GM21381 (cell line): ENCODE results near the gene OSBPL9.
A peak's percentile ranks its signal among the peaks of the same experiment; 100 is the strongest.

Source experiments
- ATAC-seq: cut with Tn5 transposase; IDR thresholded peaks from one replicate; pipeline ENCODE4 v1.9.1; 2021; ENCODE audit warnings: mild to moderate bottlenecking, moderate library complexity; ENCODE audit not compliant: unreplicated experiment

Gene OSBPL9, protein sequence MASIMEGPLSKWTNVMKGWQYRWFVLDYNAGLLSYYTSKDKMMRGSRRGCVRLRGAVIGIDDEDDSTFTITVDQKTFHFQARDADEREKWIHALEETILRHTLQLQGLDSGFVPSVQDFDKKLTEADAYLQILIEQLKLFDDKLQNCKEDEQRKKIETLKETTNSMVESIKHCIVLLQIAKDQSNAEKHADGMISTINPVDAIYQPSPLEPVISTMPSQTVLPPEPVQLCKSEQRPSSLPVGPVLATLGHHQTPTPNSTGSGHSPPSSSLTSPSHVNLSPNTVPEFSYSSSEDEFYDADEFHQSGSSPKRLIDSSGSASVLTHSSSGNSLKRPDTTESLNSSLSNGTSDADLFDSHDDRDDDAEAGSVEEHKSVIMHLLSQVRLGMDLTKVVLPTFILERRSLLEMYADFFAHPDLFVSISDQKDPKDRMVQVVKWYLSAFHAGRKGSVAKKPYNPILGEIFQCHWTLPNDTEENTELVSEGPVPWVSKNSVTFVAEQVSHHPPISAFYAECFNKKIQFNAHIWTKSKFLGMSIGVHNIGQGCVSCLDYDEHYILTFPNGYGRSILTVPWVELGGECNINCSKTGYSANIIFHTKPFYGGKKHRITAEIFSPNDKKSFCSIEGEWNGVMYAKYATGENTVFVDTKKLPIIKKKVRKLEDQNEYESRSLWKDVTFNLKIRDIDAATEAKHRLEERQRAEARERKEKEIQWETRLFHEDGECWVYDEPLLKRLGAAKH

DNA sequence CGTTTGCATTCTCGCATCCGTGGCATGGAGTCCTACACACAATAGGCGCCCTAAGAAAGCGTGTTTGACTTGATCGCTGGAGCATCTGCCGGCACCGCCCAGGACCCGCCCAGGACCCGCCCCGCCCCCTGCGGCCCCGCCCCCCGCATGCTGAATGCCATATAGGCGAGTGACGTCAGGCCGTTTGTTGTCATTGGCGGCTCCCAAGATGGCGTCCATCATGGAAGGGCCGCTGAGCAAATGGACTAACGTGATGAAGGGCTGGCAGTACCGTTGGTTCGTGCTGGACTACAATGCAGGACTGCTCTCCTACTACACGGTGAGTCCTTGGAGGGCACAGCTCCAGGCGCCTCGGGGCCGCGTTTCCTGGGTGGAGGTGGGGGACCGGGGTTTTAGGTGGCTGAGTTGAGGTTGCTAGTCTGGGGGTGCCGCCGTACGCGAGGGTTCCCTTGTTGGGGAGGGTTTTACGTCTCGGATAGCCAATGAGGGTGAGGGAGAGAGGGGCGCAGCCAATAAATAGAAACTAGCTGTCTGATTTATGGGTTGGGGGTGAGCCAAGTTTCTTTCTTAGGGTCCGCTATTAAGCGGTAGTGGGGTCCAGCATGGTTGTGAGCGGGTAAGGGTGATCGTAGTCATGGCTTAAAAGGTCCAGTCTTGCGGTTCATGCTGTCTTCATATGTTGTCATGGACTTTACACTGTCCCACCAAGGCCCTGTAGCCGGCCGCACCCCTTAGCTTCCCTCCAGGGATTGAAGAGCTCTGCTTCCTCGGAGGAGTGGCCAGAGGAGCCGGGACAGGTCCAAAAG lies at the start of gene OSBPL9:
Gene OSBPL9, plus strand, starts transcription at position 190 of the 806 bp plus-strand sequence. Its CDS starts 19 bp downstream, at position 209.
- peak; percentile 89 for ATAC-seq

GRCh38 chr1:51567653-51568052 lies 49.2 kb upstream of the OSBPL9 start:
- no peak for ATAC-seq

DNA sequence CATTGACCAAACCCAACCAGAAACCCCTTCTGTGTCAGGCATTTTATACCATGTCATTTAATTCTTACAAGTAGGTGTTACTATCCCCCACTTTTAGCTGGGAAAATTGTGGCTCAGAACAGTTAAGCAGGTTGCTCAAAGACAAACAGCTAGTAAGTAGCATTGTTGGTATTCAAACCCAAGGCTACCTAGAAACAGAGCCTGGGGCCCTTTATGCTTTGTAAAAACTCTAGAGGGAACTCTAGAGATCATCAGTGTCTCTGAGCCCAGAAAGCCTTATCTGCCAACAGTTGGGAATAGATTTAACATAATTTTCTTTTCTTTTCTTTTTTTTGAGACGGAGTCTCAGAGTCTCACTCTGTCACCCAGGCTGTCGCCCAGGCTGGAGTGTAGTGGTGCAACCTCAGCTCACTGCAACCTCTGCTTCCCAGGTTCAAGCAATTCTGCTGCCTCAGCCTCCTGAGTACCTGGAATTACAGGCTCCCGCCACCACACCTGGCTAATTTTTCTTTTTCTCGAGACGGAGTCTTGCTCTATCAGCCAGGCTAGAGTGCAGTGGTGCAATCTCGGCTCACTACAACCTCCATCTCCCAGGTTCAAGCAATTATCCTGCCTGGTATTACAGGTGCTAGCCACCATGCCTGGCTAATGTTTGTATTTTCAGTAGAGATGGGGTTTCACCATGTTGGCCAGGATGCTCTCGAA lies 48.5 kb upstream of the OSBPL9 start:
- no peak for ATAC-seq

DNA sequence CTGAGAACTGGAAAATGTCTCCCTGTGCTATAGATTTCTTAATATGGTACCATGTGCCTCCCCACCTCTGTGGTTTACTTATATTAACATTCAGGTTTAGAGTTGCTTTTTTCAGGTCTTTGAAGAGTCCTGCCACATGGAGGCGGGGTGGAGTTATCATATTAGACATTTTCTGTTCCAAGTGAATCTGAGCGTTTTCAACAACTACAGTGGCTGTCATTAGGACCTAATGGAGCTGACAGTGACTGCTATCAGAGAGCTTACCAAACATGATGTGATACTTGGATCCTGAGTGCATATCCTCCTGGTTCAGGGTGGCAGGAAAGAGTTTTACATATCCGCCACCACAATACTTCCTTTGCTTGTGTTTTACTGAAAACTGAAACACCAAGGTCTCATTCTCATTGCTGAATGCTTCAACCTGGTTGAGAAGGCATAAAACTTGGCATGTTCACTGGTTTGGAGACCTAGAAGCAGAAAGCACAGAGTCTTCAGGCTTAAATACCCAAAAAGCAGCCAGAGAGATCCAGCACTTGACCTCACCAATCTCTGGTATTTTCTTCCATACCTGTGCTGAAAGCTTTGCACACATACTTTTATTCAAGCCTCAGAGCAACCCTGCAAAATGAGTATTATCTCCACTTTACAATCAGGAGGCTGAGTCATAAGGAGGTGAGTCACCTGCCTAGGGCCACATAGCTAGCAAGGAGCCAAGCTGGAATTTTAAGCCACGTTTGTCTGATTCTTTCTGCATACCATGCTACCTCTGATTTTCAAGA lies 47.4 kb upstream of the OSBPL9 start:
- peak; percentile 82 for ATAC-seq

DNA sequence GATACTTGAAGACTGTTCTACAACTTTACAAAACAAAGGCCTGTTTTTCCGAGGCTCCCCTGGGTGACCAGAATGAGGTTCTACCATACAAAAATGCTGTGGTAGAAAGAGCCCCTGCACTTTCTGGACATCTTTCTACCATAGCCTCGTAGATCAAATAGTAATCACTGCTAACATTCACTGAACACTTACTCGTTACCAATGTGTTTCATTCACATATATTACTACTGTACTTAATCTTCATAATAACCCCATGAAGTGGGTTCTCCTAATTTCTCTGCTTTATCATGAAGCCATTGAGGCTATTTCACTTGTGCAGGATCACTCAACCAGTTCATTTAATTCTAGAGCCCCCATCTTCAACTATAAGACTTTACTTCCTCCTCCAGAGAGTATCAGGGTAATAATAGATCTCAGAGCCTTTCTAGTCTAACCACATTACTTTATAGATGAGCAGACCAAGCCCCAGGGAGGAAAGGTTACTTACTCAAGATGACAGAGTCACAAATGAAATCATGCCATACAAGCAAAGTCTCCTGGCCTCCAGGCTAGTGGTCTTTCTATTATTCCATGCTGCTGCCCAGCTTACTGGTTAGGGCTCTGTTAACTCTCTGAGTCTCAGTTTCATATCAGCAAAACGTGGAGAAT lies 46.7 kb upstream of the OSBPL9 start:
- peak; percentile 33 for ATAC-seq

- no peak for ATAC-seq
Measured at GRCh38 chr1:51572365-51572764, 44.5 kb upstream of the OSBPL9 start.

- no peak for ATAC-seq
Measured at GRCh38 chr1:51574796-51575195, 42.1 kb upstream of the OSBPL9 start.

DNA sequence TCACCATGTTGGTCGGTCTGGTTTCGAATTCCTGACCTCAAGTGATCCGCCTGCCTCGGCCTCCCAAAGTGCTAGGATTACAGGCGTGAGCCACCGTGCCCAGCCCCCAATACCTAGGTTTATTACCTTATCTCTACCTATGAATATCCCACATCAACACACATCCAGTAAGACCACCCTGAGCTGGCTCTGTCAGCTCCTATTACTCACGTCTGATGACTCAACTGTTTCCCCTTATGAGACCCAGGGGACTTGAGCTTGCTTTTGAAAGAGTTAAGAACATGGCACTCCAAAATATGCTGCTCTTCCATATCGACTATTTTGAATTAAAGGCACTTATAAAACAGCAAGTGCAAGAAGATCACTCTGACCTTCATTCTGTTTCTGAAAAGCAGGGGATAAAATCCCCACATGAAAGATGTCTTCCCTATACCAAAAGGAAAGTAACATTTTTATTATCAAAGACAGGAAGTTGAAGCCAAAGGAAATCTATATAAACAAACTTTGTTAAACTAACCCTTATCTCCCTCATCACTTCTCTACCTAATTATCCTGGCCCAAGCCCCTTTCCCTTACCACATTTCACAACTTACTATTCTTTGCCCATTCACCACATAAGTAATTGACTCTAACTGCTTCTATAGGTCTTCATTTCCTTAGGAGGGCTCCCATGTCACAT lies 41.3 kb upstream of the OSBPL9 start:
- no peak for ATAC-seq

DNA sequence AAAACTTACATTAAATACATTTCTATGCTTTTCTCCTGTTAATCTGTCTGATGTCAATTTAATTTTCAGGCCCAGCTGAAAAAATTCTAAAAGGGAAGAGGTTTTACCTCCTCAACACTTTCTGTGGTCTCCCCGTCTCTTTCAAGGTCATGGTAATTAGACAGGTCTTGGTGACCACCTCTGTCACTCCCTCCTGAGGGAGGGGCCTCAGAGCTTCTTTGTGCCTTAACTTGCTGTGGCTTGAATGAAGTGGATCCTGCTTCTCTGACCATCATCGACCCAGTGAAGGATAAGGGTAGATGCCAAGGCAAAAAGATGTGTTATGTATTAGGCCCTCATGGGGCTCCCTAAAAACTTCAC lies 40.8 kb upstream of the OSBPL9 start:
- ATAC-seq: no peak

GRCh38 chr1:51576923-51577322 lies 40.0 kb upstream of the OSBPL9 start:
- no peak for ATAC-seq

- ATAC-seq: peak; percentile 91
Measured at GRCh38 chr1:51578383-51579109, 38.3 kb upstream of the OSBPL9 start.

- ATAC-seq: no peak
Measured at GRCh38 chr1:51581238-51581637, 35.7 kb upstream of the OSBPL9 start.

GRCh38 chr1:51583532-51583931 lies 33.4 kb upstream of the OSBPL9 start:
- no peak for ATAC-seq

- ATAC-seq: no peak
Measured at GRCh38 chr1:51584021-51584420, 32.9 kb upstream of the OSBPL9 start.

- ATAC-seq: no peak
Measured at GRCh38 chr1:51592711-51593110, 24.2 kb upstream of the OSBPL9 start.

DNA sequence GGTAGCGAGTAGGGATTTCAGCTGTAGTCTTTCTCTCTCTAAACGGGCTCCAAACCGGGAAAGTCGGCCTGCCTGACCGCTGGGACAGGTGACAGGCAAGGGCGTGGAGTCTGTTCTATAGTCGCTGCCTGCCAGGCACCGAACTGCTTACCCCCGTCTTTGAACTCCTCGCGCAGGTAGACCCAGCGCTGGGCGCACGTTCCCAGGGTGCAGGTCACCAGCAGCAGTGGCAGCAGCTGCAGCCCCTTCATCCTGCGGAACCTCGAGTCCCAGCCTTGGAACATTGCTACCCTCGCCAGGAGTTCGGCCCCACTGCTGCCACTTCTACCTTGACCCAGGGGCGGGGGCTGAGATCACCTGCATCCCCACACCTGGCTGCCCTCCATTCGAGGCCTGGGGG lies 22.2 kb upstream of the OSBPL9 start:
- ATAC-seq: no peak

DNA sequence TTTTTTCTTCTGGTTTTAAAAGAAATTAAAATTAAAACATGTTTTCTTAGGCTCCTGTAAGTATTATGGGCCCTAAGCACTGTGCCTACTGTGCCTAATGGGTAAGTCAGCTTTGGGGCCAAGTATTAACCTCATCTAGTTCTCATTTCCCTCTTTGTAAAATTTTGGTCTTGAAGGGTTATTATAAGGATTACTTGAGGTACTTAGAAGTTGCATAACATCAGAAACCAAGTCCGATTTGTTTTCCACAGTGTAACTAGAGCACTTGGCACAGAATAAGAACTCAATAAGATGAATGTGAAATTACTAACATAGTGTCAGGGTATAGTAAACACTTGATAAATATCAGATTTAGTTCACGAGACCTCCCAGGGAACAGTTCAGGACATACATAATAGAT lies 16.4 kb upstream of the OSBPL9 start:
- no peak for ATAC-seq

DNA sequence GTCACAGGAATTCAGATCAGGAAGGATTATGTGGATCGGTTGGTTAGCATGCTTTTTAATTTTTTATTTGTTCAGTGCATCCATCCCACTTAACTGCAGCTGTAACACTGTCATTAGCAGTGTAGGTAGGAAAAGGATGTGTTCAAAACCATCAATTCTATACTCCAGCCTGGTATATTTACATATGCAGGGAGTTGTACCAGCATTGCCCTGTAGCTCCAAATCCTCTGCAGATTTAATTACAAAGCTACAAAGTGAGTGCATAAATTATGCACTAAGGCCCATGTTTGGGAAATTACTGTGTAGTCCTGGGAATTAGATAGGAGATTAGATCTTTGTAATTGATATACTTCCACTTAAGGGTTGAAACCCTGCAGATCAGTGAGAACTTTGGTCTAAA lies 15.9 kb upstream of the OSBPL9 start:
- ATAC-seq: no peak
